Upper lobe of left lung (tissue), 6 donors: Measurements from ENCODE around the gene HDAC8. TPM values are rescaled to one million over a fixed set of nuclear protein-coding genes. Genes with fewer than 3 reads are reported as not detected.

Source experiments
- ATAC-seq, 2 donors: fragments of 200-7000 bp; cut with Tn5 transposase; one replicate each; pipeline ENCODE4 v1.9.1; 2022; ENCODE audit warnings: mild to moderate bottlenecking in 2 of 2, moderate library complexity in 2 of 2; ENCODE audit not compliant: low FRiP score in 2 of 2
- DNase-seq, 2 donors: peaks; one replicate each; pipeline ENCODE4 v3.0.0-alpha.2; 2019 to 2020
- H3K27ac ChIP-seq, 4 donors: fragments of 200-600 bp; sonication (generic); one replicate each; pipeline ENCODE4 v1.5.1; 2016 to 2019
- H3K27me3 ChIP-seq, 4 donors: fragments of 200-600 bp; sonication (generic); one replicate each; pipeline ENCODE4 v1.5.1; 2017 to 2019
- H3K36me3 ChIP-seq, 4 donors: fragments of 200-600 bp; sonication (generic); one replicate each; pipeline ENCODE4 v1.5.1; 2016 to 2019
- H3K4me1 ChIP-seq, 4 donors: fragments of 200-600 bp; sonication (generic); one replicate each; pipeline ENCODE4 v1.5.1; 2018 to 2019
- H3K4me3 ChIP-seq, 4 donors: fragments of 200-600 bp; sonication (generic); one replicate each; pipeline ENCODE4 v1.5.1; 2017 to 2019; ENCODE audit warnings: mild to moderate bottlenecking in 2 of 4, moderate library complexity in 1 of 4
- H3K9me3 ChIP-seq, 4 donors: fragments of 200-600 bp; sonication (generic); one replicate each; pipeline ENCODE4 v1.5.1; 2018 to 2019
- EP300 ChIP-seq, 4 donors: sonication (generic); formaldehyde crosslinking; IDR thresholded peaks; one replicate each; pipeline ENCODE4 v1.5.1; 2017; ENCODE audit warnings: antibody characterized with exemption in 4 of 4, control low read depth in 2 of 4
- POLR2A ChIP-seq, 4 donors: fragments of 450-650 bp; IDR thresholded peaks; one replicate each; pipeline ENCODE4 v1.5.1; 2016 to 2017; ENCODE audit warnings: antibody characterized with exemption in 4 of 4, mild to moderate bottlenecking in 2 of 4
- POLR2AphosphoS5 ChIP-seq, 2 donors: sonication (generic); formaldehyde crosslinking; IDR thresholded peaks; one replicate each; pipeline ENCODE4 v1.5.1; 2017; ENCODE audit warnings: antibody characterized with exemption in 2 of 2
- WGBS, 2 donors: methylation state at CpG; one replicate each; pipeline ENCODE4 v1.1.5; 2017 to 2018; 5-methylcytosine and 5-hydroxymethylcytosine counted together
- total RNA-seq, 6 donors: library from RNA; depleted of rRNA in 4 of 6; stranded (reverse); fragments of >200 nt in 4 of 6; gene quantifications; one replicate each; pipeline versions ENCODE4 v1.1.0 to v1.2.1, GENCODE V29; 2016 to 2021
- TF ChIP-seq, protein P1 (sequence below), 6 experiments: fragments of 450-650 bp in 4 of 6; fragments of 200-600 bp in 2 of 6; sonication (generic) in 2 of 6; IDR thresholded peaks; one replicate each; pipeline ENCODE4 v1.5.1; 2016 to 2019; ENCODE audit warnings: antibody characterized with exemption in 6 of 6
- donor health status: DM: no; HTN: no; CAD: no; lungs with moderate emphysema.
- donor health status: DM: no; HTN: yes; CAD: no; lungs with severe emphysema.

Gene HDAC8
- total RNA-seq, 6 donors from 2014 or later = 21.5 to 56.6 (median 35.0) TPM

GRCh38 chrX:72477376-72477775 lies 95.3 kb downstream of the HDAC8 start:
- H3K4me3 ChIP-seq = no peak overlapping the region
- DNase-seq = no peak
- H3K4me1 ChIP-seq = no peaks in the 10 kb centered on the region
- peaks cover 0 to 5% (median 0%) of the 10 kb centered on the region in 4 donors for H3K36me3 ChIP-seq
- no peak overlapping the region for H3K27ac ChIP-seq
- H3K27me3 ChIP-seq = no peaks in the 10 kb centered on the region
- no peaks in the 10 kb centered on the region for H3K9me3 ChIP-seq
- TF ChIP-seq, protein P1, sequence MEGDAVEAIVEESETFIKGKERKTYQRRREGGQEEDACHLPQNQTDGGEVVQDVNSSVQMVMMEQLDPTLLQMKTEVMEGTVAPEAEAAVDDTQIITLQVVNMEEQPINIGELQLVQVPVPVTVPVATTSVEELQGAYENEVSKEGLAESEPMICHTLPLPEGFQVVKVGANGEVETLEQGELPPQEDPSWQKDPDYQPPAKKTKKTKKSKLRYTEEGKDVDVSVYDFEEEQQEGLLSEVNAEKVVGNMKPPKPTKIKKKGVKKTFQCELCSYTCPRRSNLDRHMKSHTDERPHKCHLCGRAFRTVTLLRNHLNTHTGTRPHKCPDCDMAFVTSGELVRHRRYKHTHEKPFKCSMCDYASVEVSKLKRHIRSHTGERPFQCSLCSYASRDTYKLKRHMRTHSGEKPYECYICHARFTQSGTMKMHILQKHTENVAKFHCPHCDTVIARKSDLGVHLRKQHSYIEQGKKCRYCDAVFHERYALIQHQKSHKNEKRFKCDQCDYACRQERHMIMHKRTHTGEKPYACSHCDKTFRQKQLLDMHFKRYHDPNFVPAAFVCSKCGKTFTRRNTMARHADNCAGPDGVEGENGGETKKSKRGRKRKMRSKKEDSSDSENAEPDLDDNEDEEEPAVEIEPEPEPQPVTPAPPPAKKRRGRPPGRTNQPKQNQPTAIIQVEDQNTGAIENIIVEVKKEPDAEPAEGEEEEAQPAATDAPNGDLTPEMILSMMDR (IDR thresholded peaks at IDR 0.05) = no peak
- TF ChIP-seq POLR2A (IDR thresholded peaks at IDR 0.05) = no peak
- no peak for TF ChIP-seq EP300 (IDR thresholded peaks at IDR 0.05)
- TF ChIP-seq POLR2AphosphoS5 (IDR thresholded peaks at IDR 0.05) = no peak
- WGBS, 2 donors = 91 to 93% methylated on average over 2 of the region's 2 CpGs
- no peak for ATAC-seq

DNA sequence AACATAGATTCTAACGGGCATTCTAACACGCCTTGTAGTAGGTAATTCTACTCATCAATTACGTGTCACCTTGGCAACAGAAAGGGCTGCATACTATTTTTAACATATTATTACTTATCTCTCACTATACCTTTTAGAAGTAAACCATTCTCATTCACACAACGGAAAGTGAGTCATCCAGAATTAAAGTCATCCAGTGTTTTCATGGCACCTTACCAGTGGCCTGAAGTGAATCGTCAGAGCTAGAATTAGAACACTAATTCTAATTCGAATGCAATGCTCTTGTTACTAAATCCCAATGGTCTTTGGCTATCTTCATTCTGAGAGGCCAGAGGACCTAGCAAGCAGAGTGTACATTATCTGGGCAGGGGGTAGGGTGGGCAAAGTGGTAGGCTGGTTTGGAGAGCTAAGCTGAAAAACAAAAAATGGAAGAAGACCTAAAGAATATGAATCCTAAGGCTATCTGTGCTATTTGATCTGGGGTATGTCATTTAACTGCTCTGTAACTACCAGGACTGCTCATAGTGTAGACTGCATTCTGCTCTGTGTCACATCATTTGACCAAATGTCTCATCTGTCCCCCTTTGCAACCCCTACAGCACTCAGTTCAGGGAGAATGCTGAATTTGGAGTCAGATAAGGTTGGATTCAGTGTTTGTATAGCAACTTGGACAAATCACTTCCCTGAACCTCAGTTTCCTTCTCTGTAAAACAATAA lies 96.5 kb downstream of the HDAC8 start:
- Histone ChIP-seq H3K36me3 (peaks cover 0 to 5% (median 0%) of the 10 kb centered on the region in 4 donors), H3K27me3 (no peaks in the 10 kb centered on the region), H3K4me3 (no peak overlapping the region), H3K9me3 (no peaks in the 10 kb centered on the region), H3K4me1 (no peaks in the 10 kb centered on the region), H3K27ac (no peak overlapping the region)
- TF ChIP-seq POLR2A (IDR thresholded peaks at IDR 0.05) (no peak), EP300 (IDR thresholded peaks at IDR 0.05) (no peak), POLR2AphosphoS5 (IDR thresholded peaks at IDR 0.05) (no peak)
- TF ChIP-seq, protein P1 (IDR thresholded peaks at IDR 0.05) = no peak
- 83 to 98% methylated on average over 6 of the region's 6 CpGs for WGBS, 2 donors
- ATAC-seq (no peak), DNase-seq (no peak)

DNA sequence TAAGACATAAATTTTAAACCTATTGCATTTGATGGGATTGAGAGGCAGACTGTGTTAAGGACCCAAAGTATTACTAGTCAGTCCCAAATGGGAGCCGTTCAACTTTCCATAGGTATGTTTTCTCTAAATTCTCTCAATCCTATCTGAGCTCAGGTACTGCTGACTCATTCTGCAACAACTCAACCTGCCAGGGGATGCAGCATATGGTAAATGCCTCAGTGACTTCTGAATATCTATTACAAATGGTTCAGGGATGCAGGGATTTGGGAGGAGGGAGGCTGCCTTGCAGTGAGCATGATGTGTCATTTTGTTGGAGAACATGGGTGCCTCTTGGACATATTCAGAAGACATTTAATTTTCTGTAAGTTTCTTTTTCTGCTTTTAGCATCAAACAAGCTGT lies 97.3 kb downstream of the HDAC8 start:
- no peaks in the 10 kb centered on the region for H3K4me1 ChIP-seq
- no peak overlapping the region for H3K27ac ChIP-seq
- H3K9me3 ChIP-seq = no peaks in the 10 kb centered on the region
- H3K4me3 ChIP-seq = no peak overlapping the region
- DNase-seq = no peak
- H3K36me3 ChIP-seq = peaks cover 0 to 5% (median 0%) of the 10 kb centered on the region in 4 donors
- H3K27me3 ChIP-seq = no peaks in the 10 kb centered on the region
- ATAC-seq = no peak
- WGBS, 2 donors = 92 to 95% methylated on average over 1 of the region's 1 CpG
- TF ChIP-seq, protein P1 (IDR thresholded peaks at IDR 0.05) = no peak
- TF ChIP-seq POLR2A (IDR thresholded peaks at IDR 0.05) = no peak
- TF ChIP-seq POLR2AphosphoS5 (IDR thresholded peaks at IDR 0.05) = no peak
- TF ChIP-seq EP300 (IDR thresholded peaks at IDR 0.05) = no peak

DNA sequence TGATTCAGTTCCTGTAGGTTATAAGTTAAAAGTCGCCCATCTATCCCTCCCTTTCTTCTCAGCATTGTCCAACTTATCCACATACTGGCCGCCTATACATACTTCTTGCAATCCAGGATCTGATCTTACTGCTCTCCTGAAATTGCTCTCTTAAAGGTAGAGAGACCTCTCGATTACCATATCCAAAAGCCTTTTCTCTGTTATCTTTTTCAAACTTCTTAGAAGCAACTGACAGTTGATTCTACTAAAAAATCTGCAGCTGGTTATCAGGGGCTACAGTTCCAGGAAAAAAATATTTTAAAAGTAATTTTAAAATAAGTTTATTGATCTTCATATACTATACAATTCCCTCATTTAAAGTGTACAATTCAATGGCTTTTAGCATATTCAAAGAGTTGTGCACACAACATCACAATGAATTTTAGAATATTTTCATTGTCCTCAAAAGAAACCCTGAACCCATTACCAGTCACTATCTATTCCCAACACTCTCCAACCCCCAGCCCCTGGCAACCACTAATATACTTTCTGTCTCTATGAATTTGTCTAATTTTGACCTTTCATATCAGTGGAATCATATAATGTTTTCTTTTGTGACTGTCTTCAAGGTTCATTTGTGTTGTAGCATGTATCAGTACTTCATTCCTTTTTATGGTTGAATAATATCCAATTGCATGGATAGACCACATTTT lies 102.0 kb downstream of the HDAC8 start:
- Histone ChIP-seq H3K4me3 (no peak overlapping the region), H3K27ac (no peak overlapping the region), H3K27me3 (no peaks in the 10 kb centered on the region), H3K9me3 (no peaks in the 10 kb centered on the region), H3K4me1 (no peaks in the 10 kb centered on the region), H3K36me3 (peaks cover 0 to 5% (median 0%) of the 10 kb centered on the region in 4 donors)
- 67 to 98% methylated on average over 3 of the region's 3 CpGs for WGBS, 2 donors
- ATAC-seq (no peak), DNase-seq (no peak)
- no peak for TF ChIP-seq EP300 (IDR thresholded peaks at IDR 0.05)
- no peak for TF ChIP-seq POLR2A (IDR thresholded peaks at IDR 0.05)
- TF ChIP-seq, protein P1 (IDR thresholded peaks at IDR 0.05) = no peak
- no peak for TF ChIP-seq POLR2AphosphoS5 (IDR thresholded peaks at IDR 0.05)
